DND-41 (cell line): ENCODE results near the gene SURF6.

ENCODE experiments used
- ATAC-seq: fragments of 200-7000 bp; cut with Tn5 transposase; 3 replicates; pipeline ENCODE4 v1.9.1; 2021; ENCODE audit warnings: low read depth; ENCODE audit not compliant: insufficient read depth
- DNase-seq: peaks from one replicate; pipeline ENCODE4 v3.0.0-alpha.2; 2020
- H2AFZ ChIP-seq: 2 replicates; pipeline ENCODE4 v1.6.0; 2012; ENCODE audit warnings: low read depth, low read length
- H3K27ac ChIP-seq: 2 replicates; pipeline ENCODE4 v1.5.1; 2012; ENCODE audit warnings: low read length, inconsistent platforms
- H3K27me3 ChIP-seq: fragments of 200-600 bp; sonication (generic); 2 replicates; pipeline ENCODE4 v1.6.0; 2012; ENCODE audit warnings: low read length, mild to moderate bottlenecking, inconsistent platforms; ENCODE audit not compliant: insufficient read depth, poor library complexity
- H3K36me3 ChIP-seq: 2 replicates; pipeline ENCODE4 v1.5.1; 2012; ENCODE audit warnings: low read length, inconsistent platforms; ENCODE audit not compliant: insufficient read depth
- H3K4me1 ChIP-seq: 2 replicates; pipeline ENCODE4 v1.5.1; 2012; ENCODE audit warnings: mild to moderate bottlenecking, low read length; ENCODE audit not compliant: insufficient read depth
- H3K4me2 ChIP-seq: 2 replicates; pipeline ENCODE4 v1.6.0; 2012; ENCODE audit warnings: mild to moderate bottlenecking, moderate library complexity, low read length, inconsistent platforms; ENCODE audit not compliant: insufficient read depth
- H3K4me3 ChIP-seq, 2 experiments: fragments of 200-600 bp in 1 of 2; shearing (Covaris generic) in 1 of 2; 2 replicates each; pipeline ENCODE4 v1.5.1; 2012 to 2016; ENCODE audit warnings: inconsistent platforms in 2 of 2, low read length in 2 of 2, mild to moderate bottlenecking in 2 of 2, low read depth in 1 of 2, moderate library complexity in 1 of 2
- H3K79me2 ChIP-seq: 2 replicates; pipeline ENCODE4 v1.6.0; 2012; ENCODE audit warnings: low read length, inconsistent platforms; ENCODE audit not compliant: insufficient read depth
- H3K9ac ChIP-seq: 2 replicates; pipeline ENCODE4 v1.6.0; 2012; ENCODE audit warnings: low read depth, mild to moderate bottlenecking, inconsistent platforms, low read length, moderate library complexity
- H3K9me3 ChIP-seq: 2 replicates; pipeline ENCODE4 v1.5.1; 2012; ENCODE audit warnings: low read length, moderate library complexity, mild to moderate bottlenecking, inconsistent platforms; ENCODE audit not compliant: insufficient read depth, severe bottlenecking
- H4K20me1 ChIP-seq: 2 replicates; pipeline ENCODE4 v1.6.0; 2012; ENCODE audit warnings: low read length; ENCODE audit not compliant: insufficient read depth
- CTCF ChIP-seq: IDR thresholded peaks from 2 replicates; pipeline ENCODE4 v1.5.1; 2012; ENCODE audit warnings: borderline replicate concordance, low read length, moderate library complexity, mild to moderate bottlenecking; ENCODE audit not compliant: poor library complexity, severe bottlenecking; ENCODE audit errors: extremely low read depth
- EZH2 ChIP-seq: IDR thresholded peaks from 3 replicates; pipeline ENCODE4 v1.6.1; 2012; ENCODE audit warnings: borderline replicate concordance, low read depth, mild to moderate bottlenecking, moderate library complexity, low read length, inconsistent platforms; ENCODE audit not compliant: severe bottlenecking

SURF6 gene

GRCh38 chr9:133294257-133294656 is 41.7 kb downstream of the SURF6 start:
- H3K79me2 ChIP-seq, result no peaks in the 10 kb centered on the region
- no peaks in the 10 kb centered on the region for H4K20me1 ChIP-seq
- ATAC-seq (no peak), DNase-seq (no peak)
- H3K27ac ChIP-seq, result no peak overlapping the region
- no peak overlapping the region for H3K9ac ChIP-seq
- H3K4me3 ChIP-seq, result no peak overlapping the region
- TF ChIP-seq EZH2, result no peak
- TF ChIP-seq CTCF, result no peak
- no peaks in the 10 kb centered on the region for H3K4me1 ChIP-seq
- no peak overlapping the region for H2AFZ ChIP-seq
- no peaks in the 10 kb centered on the region for H3K27me3 ChIP-seq
- no peaks in the 10 kb centered on the region for H3K36me3 ChIP-seq
- no peak overlapping the region for H3K4me2 ChIP-seq
- peaks cover 11% of the 10 kb centered on the region for H3K9me3 ChIP-seq

- peak; percentile 8 for DNase-seq
Observed at GRCh38 chr9:133290751-133291302, 45.2 kb downstream of the SURF6 start.

GRCh38 chr9:133286523-133286922 is 49.5 kb downstream of the SURF6 start:
- no peak overlapping the region for H3K9ac ChIP-seq
- H3K4me2 ChIP-seq, result no peak overlapping the region
- H3K27me3 ChIP-seq, result no peaks in the 10 kb centered on the region
- no peak overlapping the region for H3K27ac ChIP-seq
- peaks cover 14% of the 10 kb centered on the region for H3K9me3 ChIP-seq
- no peak overlapping the region for H2AFZ ChIP-seq
- TF ChIP-seq CTCF (no peak), EZH2 (no peak)
- no peaks in the 10 kb centered on the region for H4K20me1 ChIP-seq
- no peaks in the 10 kb centered on the region for H3K79me2 ChIP-seq
- H3K4me1 ChIP-seq, result no peaks in the 10 kb centered on the region
- H3K36me3 ChIP-seq, result no peaks in the 10 kb centered on the region
- DNase-seq (no peak), ATAC-seq (no peak)
- no peak overlapping the region for H3K4me3 ChIP-seq

More at GRCh38 chr9:133290751-133291302, 45.2 kb downstream of the SURF6 start:
- Histone ChIP-seq H2AFZ (no peak overlapping the region), H3K36me3 (no peaks in the 10 kb centered on the region), H3K4me3 (no peak overlapping the region), H3K4me1 (no peaks in the 10 kb centered on the region), H4K20me1 (no peaks in the 10 kb centered on the region), H3K27ac (no peak overlapping the region), H3K9me3 (peaks cover 16% of the 10 kb centered on the region), H3K4me2 (no peak overlapping the region), H3K27me3 (no peaks in the 10 kb centered on the region), H3K79me2 (no peaks in the 10 kb centered on the region), H3K9ac (no peak overlapping the region)
- TF ChIP-seq EZH2 (no peak), CTCF (no peak)
- no peak for ATAC-seq

GRCh38 chr9:133285252-133285775 is 50.7 kb downstream of the SURF6 start:
- no peaks in the 10 kb centered on the region for H3K36me3 ChIP-seq
- TF ChIP-seq EZH2, result no peak
- TF ChIP-seq CTCF, result no peak
- H3K9me3 ChIP-seq, result peaks cover 5% of the 10 kb centered on the region
- no peaks in the 10 kb centered on the region for H3K4me1 ChIP-seq
- no peak overlapping the region for H3K27ac ChIP-seq
- no peak overlapping the region for H3K4me2 ChIP-seq
- H3K9ac ChIP-seq, result no peak overlapping the region
- H3K79me2 ChIP-seq, result no peaks in the 10 kb centered on the region
- DNase-seq (no peak), ATAC-seq (no peak)
- no peak overlapping the region for H3K4me3 ChIP-seq
- no peaks in the 10 kb centered on the region for H4K20me1 ChIP-seq
- H2AFZ ChIP-seq, result no peak overlapping the region
- no peaks in the 10 kb centered on the region for H3K27me3 ChIP-seq
